Colonic mucosa (tissue), 4 donors: ENCODE measurements around the gene ABHD15. TPM values are rescaled to one million over a fixed set of nuclear protein-coding genes. Genes with fewer than 3 reads are reported as not detected.

Source experiments
- DNase-seq: peaks from one replicate; pipeline ENCODE4 v3.0.0-alpha.2; 2020
- H3K27ac ChIP-seq: fragments of 200-600 bp; one replicate; pipeline ENCODE4 v1.8.0; 2021
- H3K27me3 ChIP-seq: fragments of 200-600 bp; one replicate; pipeline ENCODE4 v1.8.0; 2021
- H3K36me3 ChIP-seq: fragments of 200-600 bp; one replicate; pipeline ENCODE4 v1.8.0; 2021
- H3K4me1 ChIP-seq: fragments of 200-600 bp; one replicate; pipeline ENCODE4 v1.8.0; 2021; ENCODE audit warnings: mild to moderate bottlenecking
- H3K4me3 ChIP-seq: fragments of 200-600 bp; one replicate; pipeline ENCODE4 v1.8.0; 2021
- H3K9ac ChIP-seq, 2 donors: one replicate each; pipeline ENCODE4 v1.7.0; 2013; ENCODE audit warnings: control low read depth in 2 of 2, low read depth in 2 of 2, low read length in 2 of 2
- H3K9me3 ChIP-seq: fragments of 200-600 bp; one replicate; pipeline ENCODE4 v1.8.0; 2021
- intact Hi-C: fragments of 100-400 bp; cut with DNase I; formaldehyde crosslinking; loops from one replicate; pipeline ENCODE4 v1.14.1; 2022
- total RNA-seq, 2 donors: library from RNA; stranded (reverse); fragmentation: NEBNext Ultra II Directional in 1 of 2; extraction: Animal tissue kit (Norgen Biotek cat#: 25700) in 1 of 2; gene quantifications; one replicate each; pipeline ENCODE4 v1.2.1, GENCODE V29; 2021
- TF ChIP-seq, protein P1 (sequence below): fragments of 200-600 bp; IDR thresholded peaks from one replicate; pipeline ENCODE4 v1.8.0; 2022; ENCODE audit warnings: antibody characterized with exemption, mild to moderate bottlenecking
- donor health status: healthy.
- donor health status: DM: no; HTN: no; CAD: no.
- donor health status: DM: no; HTN: no; CAD: no.

ABHD15 gene
- total RNA-seq, 2 donors from 2014 or later = 17.2 to 20.7 TPM

DNA sequence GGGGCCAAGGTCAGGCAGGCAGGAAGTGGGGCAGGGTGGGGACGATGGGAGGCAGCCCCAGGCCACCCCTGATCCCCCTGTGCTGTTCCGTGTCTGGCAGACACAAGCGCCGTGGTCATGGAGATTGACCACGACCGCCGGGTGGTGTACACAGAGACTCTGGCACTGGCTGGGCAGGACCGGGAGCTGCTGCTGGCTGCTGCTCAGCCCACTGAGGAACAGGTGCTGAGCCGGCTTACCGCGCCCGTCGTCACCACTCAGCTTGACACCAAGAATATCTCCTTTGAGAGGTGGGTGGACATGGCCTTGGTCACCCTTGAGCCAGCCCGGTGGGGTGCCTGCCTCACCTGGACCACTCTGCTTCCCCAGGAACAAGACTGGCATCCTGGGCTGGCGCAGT, 42.1 kb upstream of the ABHD15 start:
- Histone ChIP-seq H3K4me1 (peaks cover 8% of the 10 kb centered on the region), H3K9me3 (no peaks in the 10 kb centered on the region), H3K4me3 (no peak overlapping the region), H3K27ac (no peak overlapping the region), H3K9ac (no peak overlapping the region), H3K27me3 (no peaks in the 10 kb centered on the region), H3K36me3 (no peaks in the 10 kb centered on the region)
- intact Hi-C loops = no loop called here
- TF ChIP-seq, protein P1, sequence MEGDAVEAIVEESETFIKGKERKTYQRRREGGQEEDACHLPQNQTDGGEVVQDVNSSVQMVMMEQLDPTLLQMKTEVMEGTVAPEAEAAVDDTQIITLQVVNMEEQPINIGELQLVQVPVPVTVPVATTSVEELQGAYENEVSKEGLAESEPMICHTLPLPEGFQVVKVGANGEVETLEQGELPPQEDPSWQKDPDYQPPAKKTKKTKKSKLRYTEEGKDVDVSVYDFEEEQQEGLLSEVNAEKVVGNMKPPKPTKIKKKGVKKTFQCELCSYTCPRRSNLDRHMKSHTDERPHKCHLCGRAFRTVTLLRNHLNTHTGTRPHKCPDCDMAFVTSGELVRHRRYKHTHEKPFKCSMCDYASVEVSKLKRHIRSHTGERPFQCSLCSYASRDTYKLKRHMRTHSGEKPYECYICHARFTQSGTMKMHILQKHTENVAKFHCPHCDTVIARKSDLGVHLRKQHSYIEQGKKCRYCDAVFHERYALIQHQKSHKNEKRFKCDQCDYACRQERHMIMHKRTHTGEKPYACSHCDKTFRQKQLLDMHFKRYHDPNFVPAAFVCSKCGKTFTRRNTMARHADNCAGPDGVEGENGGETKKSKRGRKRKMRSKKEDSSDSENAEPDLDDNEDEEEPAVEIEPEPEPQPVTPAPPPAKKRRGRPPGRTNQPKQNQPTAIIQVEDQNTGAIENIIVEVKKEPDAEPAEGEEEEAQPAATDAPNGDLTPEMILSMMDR = no peak
- DNase-seq = no peak

DNA sequence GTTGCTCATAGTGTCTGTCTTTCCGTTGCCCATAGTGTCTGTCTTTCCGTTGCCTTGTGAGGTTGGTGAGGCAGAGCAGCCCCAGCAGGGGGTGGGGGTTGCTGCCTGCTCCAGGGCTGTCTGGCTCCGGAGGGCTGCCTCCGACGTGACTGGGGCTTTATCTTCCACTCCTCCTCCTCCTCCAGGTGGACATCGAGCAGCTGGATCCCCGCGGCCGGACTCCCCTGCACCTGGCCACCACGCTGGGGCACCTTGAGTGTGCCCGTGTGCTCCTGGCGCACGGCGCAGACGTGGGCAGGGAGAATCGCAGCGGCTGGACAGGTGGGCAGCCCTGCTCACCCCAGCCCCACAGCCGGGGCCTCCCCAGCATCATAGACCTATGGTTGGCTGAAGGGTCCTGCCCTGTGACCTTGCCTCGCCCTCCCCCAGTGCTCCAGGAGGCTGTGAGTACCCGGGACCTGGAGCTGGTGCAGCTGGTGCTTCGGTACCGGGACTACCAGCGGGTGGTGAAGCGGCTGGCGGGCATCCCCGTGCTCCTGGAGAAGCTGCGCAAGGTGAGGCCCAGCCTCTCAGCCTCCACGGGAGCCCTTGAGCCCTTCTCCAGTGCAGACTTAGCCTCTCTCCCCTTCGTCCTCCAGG, 40.8 kb upstream of the ABHD15 start:
- no peak overlapping the region for H3K9ac ChIP-seq
- intact Hi-C loops = no loop called here
- H3K9me3 ChIP-seq = no peaks in the 10 kb centered on the region
- H3K4me1 ChIP-seq = no peaks in the 10 kb centered on the region
- no peak overlapping the region for H3K4me3 ChIP-seq
- no peak for DNase-seq
- H3K27ac ChIP-seq = no peak overlapping the region
- H3K27me3 ChIP-seq = no peaks in the 10 kb centered on the region
- TF ChIP-seq, protein P1 = no peak
- no peaks in the 10 kb centered on the region for H3K36me3 ChIP-seq

DNA sequence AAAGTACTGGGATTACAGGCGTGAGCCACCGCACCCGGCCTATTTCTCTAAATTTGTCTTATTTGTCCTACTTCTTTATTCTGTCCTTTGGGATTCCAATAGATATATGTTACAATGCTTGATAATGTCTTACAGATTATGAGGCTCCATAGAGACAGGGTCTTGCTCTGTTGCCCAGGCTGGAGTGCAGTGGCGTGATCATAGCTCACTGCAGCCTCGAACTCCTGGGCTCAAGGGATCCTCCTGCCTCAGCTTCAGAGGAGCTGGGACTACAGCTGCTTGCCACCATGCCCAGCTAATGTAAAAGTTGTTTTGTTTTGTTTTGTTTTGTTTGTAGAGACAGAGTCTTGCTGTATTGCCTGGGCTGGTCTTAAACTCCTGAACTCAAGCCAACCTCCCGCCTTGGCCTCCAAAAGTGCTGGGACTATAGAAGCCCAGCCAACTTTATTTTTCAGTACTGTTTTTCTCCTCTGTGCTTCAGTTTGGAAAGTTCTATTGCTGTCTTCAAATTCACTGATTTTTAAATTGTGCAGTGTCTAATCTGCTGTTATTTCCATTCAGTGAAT, 36.4 kb upstream of the ABHD15 start:
- Histone ChIP-seq H3K4me1 (no peaks in the 10 kb centered on the region), H3K9me3 (no peaks in the 10 kb centered on the region), H3K27ac (no peak overlapping the region), H3K4me3 (no peak overlapping the region), H3K9ac (no peak overlapping the region), H3K36me3 (no peaks in the 10 kb centered on the region), H3K27me3 (no peaks in the 10 kb centered on the region)
- intact Hi-C loops = no loop called here
- TF ChIP-seq, protein P1 = no peak
- DNase-seq = no peak

DNA sequence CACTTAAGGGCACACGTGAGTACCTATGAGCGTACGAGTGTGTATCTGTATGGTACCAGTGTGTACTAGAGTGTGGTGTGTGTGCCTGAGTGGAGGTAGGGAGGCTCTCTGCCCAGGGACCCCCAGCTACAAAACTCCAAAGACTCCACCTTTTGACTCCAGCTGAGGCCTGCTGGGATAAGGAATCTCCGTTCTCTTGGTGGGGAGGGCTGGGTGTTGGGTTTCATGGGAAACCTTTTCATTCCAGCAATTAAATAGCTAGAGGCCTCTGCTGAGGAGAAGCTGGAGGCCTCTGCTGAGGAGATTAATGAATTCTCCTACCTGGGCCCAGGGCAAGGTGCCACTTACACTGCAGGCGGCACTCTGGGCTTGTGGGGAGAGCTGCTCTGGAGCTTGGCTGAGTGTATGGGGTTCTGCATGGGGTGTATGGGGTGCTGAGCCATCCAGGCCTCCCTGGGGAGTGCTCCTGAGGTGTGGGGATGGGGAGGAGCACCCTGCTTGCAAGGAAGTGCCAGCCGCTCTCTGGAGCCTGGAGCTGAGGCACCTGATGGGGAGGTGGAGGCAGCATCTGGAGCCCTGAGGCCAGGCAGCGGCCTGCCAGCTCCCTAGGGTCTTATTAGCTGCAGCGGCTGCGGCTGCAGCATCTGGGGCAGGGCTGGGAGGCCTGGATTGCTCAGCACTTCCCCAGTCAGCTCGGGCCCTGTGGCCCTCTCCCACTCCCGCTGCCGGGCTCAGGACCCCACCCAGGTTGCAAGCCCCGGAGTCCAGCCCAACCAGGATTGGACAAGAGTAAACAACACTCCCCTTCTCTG, 30.7 kb upstream of the ABHD15 start:
- no peaks in the 10 kb centered on the region for H3K9me3 ChIP-seq
- H3K27ac ChIP-seq = no peak overlapping the region
- no peaks in the 10 kb centered on the region for H3K27me3 ChIP-seq
- intact Hi-C loops = no loop called here
- H3K9ac ChIP-seq = no peak overlapping the region
- H3K4me1 ChIP-seq = peaks cover 2% of the 10 kb centered on the region
- no peak for DNase-seq
- TF ChIP-seq, protein P1 = no peak
- no peak overlapping the region for H3K4me3 ChIP-seq
- no peaks in the 10 kb centered on the region for H3K36me3 ChIP-seq

DNA sequence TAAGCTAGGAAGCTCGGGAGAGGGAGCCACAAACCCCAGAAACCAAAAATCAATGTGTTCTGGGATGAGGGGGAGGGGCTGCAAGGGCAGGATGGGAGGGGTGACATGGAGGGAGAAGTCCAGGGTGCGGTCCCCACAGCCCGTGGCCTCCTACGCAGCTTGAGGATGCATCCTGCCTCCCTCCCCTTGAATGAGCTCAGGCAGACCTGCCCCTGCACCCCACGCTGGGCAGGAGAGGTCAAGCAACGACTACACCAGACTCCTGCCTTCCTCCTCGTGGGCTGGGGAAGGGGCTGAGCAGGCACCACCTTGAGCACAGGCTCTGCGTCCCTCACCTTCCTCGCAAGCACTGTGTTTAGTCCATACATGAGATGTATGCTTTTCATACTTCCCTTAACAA, 30.0 kb upstream of the ABHD15 start:
- H3K27ac ChIP-seq = no peak overlapping the region
- no peak for DNase-seq
- H3K9me3 ChIP-seq = no peaks in the 10 kb centered on the region
- TF ChIP-seq, protein P1 = no peak
- no peaks in the 10 kb centered on the region for H3K27me3 ChIP-seq
- peaks cover 10% of the 10 kb centered on the region for H3K4me1 ChIP-seq
- no peaks in the 10 kb centered on the region for H3K36me3 ChIP-seq
- intact Hi-C loops = no loop called here
- H3K9ac ChIP-seq = no peak overlapping the region
- no peak overlapping the region for H3K4me3 ChIP-seq
